H9 (cell line): ENCODE results near the gene ZNF768. TPM values are rescaled to one million over a fixed set of nuclear protein-coding genes. Genes with fewer than 3 reads are reported as not detected.
A peak's percentile ranks its signal among the peaks of the same experiment; 100 is the strongest.

Experiments used
- DNase-seq: peaks from one replicate; pipeline ENCODE4 v3.0.0-alpha.2; 2017
- H2AFZ ChIP-seq: one replicate; pipeline ENCODE4 v1.6.1; 2013; ENCODE audit warnings: mild to moderate bottlenecking, low read length, control low read depth, moderate library complexity
- H2AK5ac ChIP-seq: 2 replicates; pipeline ENCODE4 v1.6.1; 2013; ENCODE audit warnings: low read length, control low read depth, mixed read lengths; ENCODE audit not compliant: insufficient read length
- H2BK120ac ChIP-seq: one replicate; pipeline ENCODE4 v1.6.1; 2013; ENCODE audit warnings: low read depth, mild to moderate bottlenecking, low read length, control low read depth, inconsistent platforms; ENCODE audit not compliant: poor library complexity, severe bottlenecking
- H2BK12ac ChIP-seq: 2 replicates; pipeline ENCODE4 v1.6.1; 2013; ENCODE audit warnings: low read length, control low read depth, mixed read lengths, low read depth; ENCODE audit not compliant: insufficient read length
- H2BK15ac ChIP-seq: 2 replicates; pipeline ENCODE4 v1.6.1; 2013; ENCODE audit warnings: low read depth, low read length, control low read depth
- H2BK20ac ChIP-seq: one replicate; pipeline ENCODE4 v1.6.1; 2013; ENCODE audit warnings: low read depth, mild to moderate bottlenecking, low read length, control low read depth, inconsistent platforms; ENCODE audit not compliant: poor library complexity, severe bottlenecking
- H2BK5ac ChIP-seq: 2 replicates; pipeline ENCODE4 v1.6.1; 2013; ENCODE audit warnings: low read length, control low read depth, mixed read lengths; ENCODE audit not compliant: insufficient read length
- H3K14ac ChIP-seq: 2 replicates; pipeline ENCODE4 v1.6.1; 2013; ENCODE audit warnings: low read length, control low read depth; ENCODE audit not compliant: insufficient read depth
- H3K18ac ChIP-seq: 2 replicates; pipeline ENCODE4 v1.6.1; 2013; ENCODE audit warnings: low read depth, mild to moderate bottlenecking, mixed read lengths, low read length, control low read depth; ENCODE audit not compliant: insufficient read length
- H3K23ac ChIP-seq: 2 replicates; pipeline ENCODE4 v1.6.1; 2013; ENCODE audit warnings: low read length, control low read depth, mixed read lengths, low read depth; ENCODE audit not compliant: insufficient read length
- H3K23me2 ChIP-seq: 2 replicates; pipeline ENCODE4 v1.6.1; 2013; ENCODE audit warnings: low read depth, mild to moderate bottlenecking, mixed read lengths, low read length, control low read depth; ENCODE audit not compliant: insufficient read length, poor library complexity, severe bottlenecking
- H3K27ac ChIP-seq: 2 replicates; pipeline ENCODE4 v1.5.1; 2013; ENCODE audit warnings: low read length, control low read depth, mixed read lengths, low read depth; ENCODE audit not compliant: insufficient read length
- H3K27me3 ChIP-seq: 2 replicates; pipeline ENCODE4 v1.6.1; 2013; ENCODE audit warnings: low read length, control low read depth, inconsistent platforms; ENCODE audit not compliant: insufficient read depth
- H3K4ac ChIP-seq: 2 replicates; pipeline ENCODE4 v1.6.1; 2013; ENCODE audit warnings: low read depth, mild to moderate bottlenecking, control low read depth, inconsistent platforms, low read length, moderate library complexity
- H3K4me1 ChIP-seq: 2 replicates; pipeline ENCODE4 v1.6.1; 2013; ENCODE audit warnings: low read length, control low read depth, inconsistent platforms; ENCODE audit not compliant: insufficient read depth
- H3K4me2 ChIP-seq: 2 replicates; pipeline ENCODE4 v1.6.1; 2013; ENCODE audit warnings: low read length, control low read depth, mixed read lengths; ENCODE audit not compliant: insufficient read length, insufficient read depth
- H3K56ac ChIP-seq: 2 replicates; pipeline ENCODE4 v1.6.1; 2013; ENCODE audit warnings: low read depth, mild to moderate bottlenecking, mixed read lengths, low read length, control low read depth; ENCODE audit not compliant: insufficient read length
- H3K79me1 ChIP-seq: 2 replicates; pipeline ENCODE4 v1.6.1; 2013; ENCODE audit warnings: low read depth, mild to moderate bottlenecking, moderate library complexity, low read length, control low read depth, inconsistent platforms; ENCODE audit not compliant: insufficient read depth, poor library complexity, severe bottlenecking
- H3K79me2 ChIP-seq: 2 replicates; pipeline ENCODE4 v1.6.1; 2013; ENCODE audit warnings: low read length, control low read depth, inconsistent platforms; ENCODE audit not compliant: insufficient read depth
- H3K9ac ChIP-seq: 2 replicates; pipeline ENCODE4 v1.6.1; 2013; ENCODE audit warnings: low read length, control low read depth, mixed read lengths; ENCODE audit not compliant: insufficient read length; ENCODE audit errors: extremely low read depth
- H3K9me3 ChIP-seq: one replicate; pipeline ENCODE4 v1.6.1; 2013; ENCODE audit warnings: low read depth, low read length, inconsistent platforms; ENCODE audit not compliant: control insufficient read depth
- H3T11ph ChIP-seq: one replicate; pipeline ENCODE4 v1.6.1; 2013; ENCODE audit warnings: mild to moderate bottlenecking, low read length, control low read depth, inconsistent platforms
- H4K20me1 ChIP-seq: one replicate; pipeline ENCODE4 v1.6.1; 2013; ENCODE audit not compliant: control insufficient read depth, insufficient read length, insufficient read depth
- H4K5ac ChIP-seq: 2 replicates; pipeline ENCODE4 v1.6.1; 2013; ENCODE audit warnings: low read depth, mild to moderate bottlenecking, mixed read lengths, low read length, control low read depth; ENCODE audit not compliant: insufficient read length
- H4K8ac ChIP-seq: replicated peaks from 2 replicates; pipeline ENCODE4 v1.6.1; 2013; ENCODE audit warnings: low read length, control low read depth, mixed read lengths, low read depth; ENCODE audit not compliant: insufficient read length
- H4K91ac ChIP-seq: 2 replicates; pipeline ENCODE4 v1.6.1; 2013; ENCODE audit warnings: low read depth, mild to moderate bottlenecking, moderate library complexity, mixed read lengths, low read length, control low read depth; ENCODE audit not compliant: insufficient read length
- H3K27ac Mint-ChIP-seq, 3 experiments: 2 replicates in 2 of 3; 3 replicates in 1 of 3; pipeline ENCODE4 v1.8.0; 2020 to 2021; ENCODE audit warnings: mixed read lengths in 3 of 3, mild to moderate bottlenecking in 1 of 3, moderate library complexity in 1 of 3
- H3K27me3 Mint-ChIP-seq: 2 replicates; pipeline ENCODE4 v1.8.0; 2021; ENCODE audit warnings: low read depth, mild to moderate bottlenecking, moderate library complexity, mixed read lengths
- H3K36me3 Mint-ChIP-seq, 3 experiments: 2 replicates in 2 of 3; 3 replicates in 1 of 3; pipeline ENCODE4 v1.8.0; 2020 to 2021; ENCODE audit warnings: low read depth in 3 of 3, mixed read lengths in 3 of 3; ENCODE audit not compliant: insufficient read depth in 1 of 3
- H3K4me1 Mint-ChIP-seq, 2 experiments: 2 replicates each; pipeline ENCODE4 v1.8.0; 2020; ENCODE audit warnings: mixed read lengths in 2 of 2
- H3K4me3 Mint-ChIP-seq, 2 experiments: 2 replicates in 1 of 2; 3 replicates in 1 of 2; pipeline ENCODE4 v1.8.0; 2020 to 2021; ENCODE audit warnings: mild to moderate bottlenecking in 2 of 2, mixed read lengths in 2 of 2, moderate library complexity in 1 of 2
- H3K9me3 Mint-ChIP-seq, 2 experiments: 2 replicates in 1 of 2; 3 replicates in 1 of 2; pipeline ENCODE4 v1.8.0; 2020; ENCODE audit warnings: mild to moderate bottlenecking in 2 of 2, mixed read lengths in 2 of 2, moderate library complexity in 1 of 2
- CTCF ChIP-seq: fragments of 200-600 bp; sonication (generic); conservative IDR thresholded peaks from 3 replicates; pipeline ENCODE4 v1.8.0; 2021; ENCODE audit warnings: antibody characterized with exemption, mild to moderate bottlenecking
- WGBS: extraction: QIAGEN DNeasy Blood & Tissue Kit; methylation state at CpG from one replicate; pipeline ENCODE4 v1.1.7; 2013; ENCODE audit warnings: missing lambda C conversion rate, low lambda C conversion rate, mixed read lengths; ENCODE audit not compliant: insufficient read length; ENCODE audit errors: extremely low coverage; 5-methylcytosine and 5-hydroxymethylcytosine counted together
- total RNA-seq: library from RNA; stranded (reverse); gene quantifications from 2 replicates; pipeline ENCODE4 v1.2.1, GENCODE V29; 2021

The ZNF768 gene
- total RNA-seq, 1 experiment from 2014 or later = 40.0 TPM

GRCh38 chr16:30515275-30515674 lies 11.1 kb downstream of the ZNF768 start:
- Histone ChIP-seq H3K4me1 (no peaks in the 10 kb centered on the region), H3K79me1 (no peaks in the 10 kb centered on the region), H3K9ac (no peak overlapping the region), H3K79me2 (no peaks in the 10 kb centered on the region), H2BK5ac (no peak overlapping the region), H3K14ac (peak overlapping the region; percentile 56; the same call in 1 of the 2 replicates), H2BK120ac (no peak overlapping the region), H3K18ac (no peak overlapping the region), H3K23ac (no peak overlapping the region), H3K9me3 (no peaks in the 10 kb centered on the region), H3K27ac (no peak overlapping the region), H3T11ph (no peak overlapping the region), H3K4me2 (no peak overlapping the region), H4K8ac (no peak overlapping the region), H4K20me1 (no peaks in the 10 kb centered on the region), H2BK20ac (no peak overlapping the region), H3K4ac (no peak overlapping the region), H2BK15ac (no peak overlapping the region), H2AFZ (no peak overlapping the region), H2AK5ac (no peak overlapping the region), H3K27me3 (no peaks in the 10 kb centered on the region), H4K5ac (no peak overlapping the region), H3K23me2 (no peaks in the 10 kb centered on the region), H3K56ac (no peak overlapping the region), H4K91ac (no peak overlapping the region), H2BK12ac (no peak overlapping the region)
- WGBS = no CpG with 5 or more reads among the region's 2 CpGs
- TF ChIP-seq CTCF = no peak
- Mint-ChIP-seq H3K27ac (0 out of 7 replicates have a peak overlapping the region, but pooled peaks of 1 of the 3 experiments have one; percentile 7), H3K27me3 (peaks cover 13% of the 10 kb centered on the region), H3K36me3 (no peaks in the 10 kb centered on the region), H3K4me3 (no peak overlapping the region), H3K4me1 (no peaks in the 10 kb centered on the region), H3K9me3 (no peaks in the 10 kb centered on the region)
- no peak for DNase-seq
